ENCODE data around the gene FUT9.

DNA sequence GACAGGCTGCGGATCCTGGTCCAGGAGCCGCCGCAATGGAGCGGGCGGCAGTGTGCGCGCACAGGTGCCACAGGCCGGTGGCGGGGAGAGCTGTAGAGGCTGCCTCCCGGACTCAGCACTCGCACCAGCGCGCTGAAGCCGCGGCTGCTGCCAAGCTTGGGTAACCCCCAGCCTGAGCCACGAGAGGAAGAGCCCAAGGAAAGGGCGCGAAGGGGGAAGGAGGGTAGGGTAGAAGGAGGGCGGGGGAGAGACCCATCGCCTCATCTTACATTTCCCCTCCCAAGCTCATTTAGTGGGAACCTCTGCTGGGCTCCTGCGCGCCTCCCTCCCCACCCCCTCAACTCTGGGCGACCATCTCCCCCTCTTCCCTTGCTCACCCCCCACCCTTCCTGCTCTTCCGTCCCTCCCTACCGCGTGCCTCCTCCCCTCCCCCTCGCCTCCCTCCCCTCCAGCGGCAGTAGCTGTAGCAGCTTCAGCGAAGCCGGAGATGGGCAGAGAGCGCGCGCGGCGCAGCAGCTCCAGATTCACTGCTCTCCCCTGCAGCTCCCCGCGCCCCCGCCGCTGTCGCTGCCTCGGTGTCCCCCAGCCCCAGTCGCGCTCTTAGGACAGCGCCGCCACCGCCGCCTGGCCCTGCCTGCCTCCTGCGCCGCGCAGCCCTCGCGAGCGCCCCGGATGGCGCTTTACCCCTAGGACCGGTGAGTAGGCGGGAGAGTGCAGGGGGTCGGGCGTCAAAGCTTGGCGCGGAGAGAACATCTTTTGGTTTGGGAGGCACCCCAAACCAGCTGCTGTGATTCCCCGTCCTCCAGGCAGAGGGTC is at the start of gene FUT9:
- TF ChIP-seq, protein P1, sequence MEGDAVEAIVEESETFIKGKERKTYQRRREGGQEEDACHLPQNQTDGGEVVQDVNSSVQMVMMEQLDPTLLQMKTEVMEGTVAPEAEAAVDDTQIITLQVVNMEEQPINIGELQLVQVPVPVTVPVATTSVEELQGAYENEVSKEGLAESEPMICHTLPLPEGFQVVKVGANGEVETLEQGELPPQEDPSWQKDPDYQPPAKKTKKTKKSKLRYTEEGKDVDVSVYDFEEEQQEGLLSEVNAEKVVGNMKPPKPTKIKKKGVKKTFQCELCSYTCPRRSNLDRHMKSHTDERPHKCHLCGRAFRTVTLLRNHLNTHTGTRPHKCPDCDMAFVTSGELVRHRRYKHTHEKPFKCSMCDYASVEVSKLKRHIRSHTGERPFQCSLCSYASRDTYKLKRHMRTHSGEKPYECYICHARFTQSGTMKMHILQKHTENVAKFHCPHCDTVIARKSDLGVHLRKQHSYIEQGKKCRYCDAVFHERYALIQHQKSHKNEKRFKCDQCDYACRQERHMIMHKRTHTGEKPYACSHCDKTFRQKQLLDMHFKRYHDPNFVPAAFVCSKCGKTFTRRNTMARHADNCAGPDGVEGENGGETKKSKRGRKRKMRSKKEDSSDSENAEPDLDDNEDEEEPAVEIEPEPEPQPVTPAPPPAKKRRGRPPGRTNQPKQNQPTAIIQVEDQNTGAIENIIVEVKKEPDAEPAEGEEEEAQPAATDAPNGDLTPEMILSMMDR (IDR thresholded peaks at IDR 0.05) = no peak
- TF ChIP-seq ZFX (IDR thresholded peaks at IDR 0.05; ENCODE audit: borderline replicate concordance) = no peak
